Central memory CD8-positive, alpha-beta T cell (primary cell): ENCODE data around the gene KCNG4.

Experiments
- ATAC-seq: fragments of 150-1000 bp; cut with Tn5 transposase; replicated peaks from 2 replicates; pipeline ENCODE4 v1.10.0; 2022; ENCODE audit warnings: mild to moderate bottlenecking, moderate FRiP score, moderate number of reproducible peaks; ENCODE audit not compliant: poor library complexity, severe bottlenecking; ENCODE audit errors: extremely low read depth
- DNase-seq, 2 donors: peaks; one replicate each; pipeline ENCODE4 v3.0.0; 2021; ENCODE audit warnings: low spot score in 2 of 2
- H3K27ac Mint-ChIP-seq: one replicate; pipeline ENCODE4 v1.8.0; 2022; ENCODE audit warnings: low read depth, mild to moderate bottlenecking, moderate library complexity, mixed read lengths
- H3K27me3 Mint-ChIP-seq: one replicate; pipeline ENCODE4 v1.8.0; 2022; ENCODE audit warnings: mixed read lengths
- H3K36me3 Mint-ChIP-seq: one replicate; pipeline ENCODE4 v1.8.0; 2022; ENCODE audit warnings: mild to moderate bottlenecking, moderate library complexity, mixed read lengths; ENCODE audit not compliant: insufficient read depth
- H3K4me1 Mint-ChIP-seq: one replicate; pipeline ENCODE4 v1.8.0; 2022; ENCODE audit warnings: mixed read lengths
- H3K4me3 Mint-ChIP-seq: one replicate; pipeline ENCODE4 v1.8.0; 2022; ENCODE audit warnings: mild to moderate bottlenecking, moderate library complexity, mixed read lengths
- H3K9me3 Mint-ChIP-seq: one replicate; pipeline ENCODE4 v1.8.0; 2022; ENCODE audit warnings: mixed read lengths

KCNG4 gene

DNA sequence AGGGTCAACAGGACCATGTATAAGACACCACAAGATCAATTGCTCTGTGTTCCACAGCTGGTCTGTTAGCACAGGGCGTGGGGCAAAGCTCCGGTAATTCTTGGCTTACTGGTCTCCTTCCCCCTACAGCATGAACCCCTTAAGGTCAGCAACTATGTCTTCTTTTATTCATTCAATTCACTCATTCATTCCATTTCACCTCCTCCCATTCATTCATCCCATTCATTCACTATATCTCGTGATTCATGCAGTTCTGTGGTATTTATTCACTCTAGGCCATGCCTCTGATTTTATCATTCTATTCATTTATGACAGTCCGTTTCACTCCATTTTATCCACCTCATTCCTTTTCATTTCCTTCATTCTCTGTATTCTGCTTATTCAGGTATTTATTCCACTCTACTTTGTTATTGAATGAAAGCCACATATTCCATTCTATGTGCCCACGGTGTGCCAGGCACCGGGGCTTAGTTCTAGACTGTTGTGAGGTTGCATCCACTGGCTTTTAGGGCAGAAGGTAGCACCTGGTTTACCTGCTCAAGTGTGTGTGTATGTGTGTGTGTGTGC lies 35.9 kb upstream of the KCNG4 start:
- no peaks in the 10 kb centered on the region for H3K9me3 Mint-ChIP-seq
- no peak for ATAC-seq
- H3K36me3 Mint-ChIP-seq = no peaks in the 10 kb centered on the region
- DNase-seq = no peak
- no peak overlapping the region for H3K27ac Mint-ChIP-seq
- no peaks in the 10 kb centered on the region for H3K4me1 Mint-ChIP-seq
- H3K27me3 Mint-ChIP-seq = peaks cover 19% of the 10 kb centered on the region
- no peak overlapping the region for H3K4me3 Mint-ChIP-seq

DNA sequence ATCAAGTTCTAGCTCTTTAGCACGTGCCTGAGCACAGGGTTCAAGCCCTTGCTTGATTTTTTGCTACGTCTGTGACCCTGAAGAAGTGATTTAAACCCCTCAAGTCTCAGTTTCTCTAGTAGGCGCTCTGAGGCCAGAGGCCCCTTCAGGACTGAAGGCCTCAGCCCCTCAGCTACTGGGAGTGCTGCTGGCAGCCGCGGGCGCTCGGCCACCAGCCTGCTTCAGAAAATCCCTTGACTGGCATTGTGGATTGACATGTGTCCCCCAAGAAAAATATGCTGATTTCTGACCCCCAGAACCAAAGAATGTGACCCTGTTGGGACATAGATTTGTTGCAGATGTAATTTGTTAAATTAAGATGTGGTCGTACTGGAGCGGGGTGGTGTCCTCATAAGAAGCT lies 34.7 kb upstream of the KCNG4 start:
- H3K4me1 Mint-ChIP-seq = no peaks in the 10 kb centered on the region
- no peak overlapping the region for H3K27ac Mint-ChIP-seq
- no peak overlapping the region for H3K4me3 Mint-ChIP-seq
- DNase-seq = no peak
- no peaks in the 10 kb centered on the region for H3K9me3 Mint-ChIP-seq
- no peaks in the 10 kb centered on the region for H3K36me3 Mint-ChIP-seq
- ATAC-seq = no peak
- H3K27me3 Mint-ChIP-seq = peaks cover 16% of the 10 kb centered on the region

DNA sequence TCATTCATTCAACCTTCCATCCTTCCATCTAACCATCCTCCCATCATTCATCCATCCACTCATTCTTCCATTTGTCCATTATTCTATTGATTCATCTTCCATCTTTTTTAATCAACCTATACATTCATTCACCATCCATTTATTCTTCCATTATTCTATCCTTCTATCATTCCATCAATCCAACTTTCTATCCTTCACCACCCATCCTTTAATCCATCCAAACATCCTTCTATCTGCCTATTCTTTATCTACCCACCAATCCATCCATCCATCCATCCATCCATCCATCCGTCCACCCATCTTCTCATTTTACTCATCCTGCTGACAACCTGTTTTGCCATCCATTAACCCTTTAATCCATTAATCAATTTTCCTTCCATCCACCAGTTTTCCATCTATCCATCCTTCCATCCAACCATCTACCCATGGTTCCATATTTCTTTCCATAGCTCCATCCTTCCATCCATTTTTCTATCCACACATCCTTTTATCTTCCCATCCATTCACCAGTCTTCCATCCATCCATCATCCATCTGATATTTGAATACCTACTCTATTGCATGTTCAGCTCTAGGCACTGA lies 33.0 kb upstream of the KCNG4 start:
- Mint-ChIP-seq H3K27me3 (no peaks in the 10 kb centered on the region), H3K27ac (no peak overlapping the region), H3K4me3 (no peak overlapping the region), H3K4me1 (no peaks in the 10 kb centered on the region), H3K36me3 (no peaks in the 10 kb centered on the region), H3K9me3 (no peaks in the 10 kb centered on the region)
- no peak for ATAC-seq
- DNase-seq = no peak

DNA sequence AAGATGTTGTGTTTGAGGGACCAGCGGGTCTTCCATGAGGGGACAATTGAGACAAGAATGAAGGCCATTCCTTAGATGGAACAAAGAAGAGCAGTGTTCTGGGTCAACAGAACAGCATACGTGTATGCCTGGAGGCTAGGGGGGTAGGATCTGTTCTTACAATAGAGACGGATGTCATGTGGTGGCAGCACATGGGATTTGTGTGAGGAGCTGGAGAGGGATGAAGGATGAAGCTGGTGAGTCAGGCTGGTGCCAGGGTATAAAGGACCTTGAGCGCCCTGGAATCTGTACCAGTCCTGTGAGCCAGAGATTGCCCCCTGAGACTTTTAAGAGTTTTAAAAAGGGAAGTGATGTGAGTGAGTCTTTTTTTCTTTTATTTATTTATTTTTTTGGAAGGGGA lies 32.1 kb upstream of the KCNG4 start:
- no peaks in the 10 kb centered on the region for H3K36me3 Mint-ChIP-seq
- H3K27me3 Mint-ChIP-seq = no peaks in the 10 kb centered on the region
- ATAC-seq (no peak), DNase-seq (no peak)
- no peak overlapping the region for H3K27ac Mint-ChIP-seq
- no peaks in the 10 kb centered on the region for H3K4me1 Mint-ChIP-seq
- no peak overlapping the region for H3K4me3 Mint-ChIP-seq
- H3K9me3 Mint-ChIP-seq = no peaks in the 10 kb centered on the region

DNA sequence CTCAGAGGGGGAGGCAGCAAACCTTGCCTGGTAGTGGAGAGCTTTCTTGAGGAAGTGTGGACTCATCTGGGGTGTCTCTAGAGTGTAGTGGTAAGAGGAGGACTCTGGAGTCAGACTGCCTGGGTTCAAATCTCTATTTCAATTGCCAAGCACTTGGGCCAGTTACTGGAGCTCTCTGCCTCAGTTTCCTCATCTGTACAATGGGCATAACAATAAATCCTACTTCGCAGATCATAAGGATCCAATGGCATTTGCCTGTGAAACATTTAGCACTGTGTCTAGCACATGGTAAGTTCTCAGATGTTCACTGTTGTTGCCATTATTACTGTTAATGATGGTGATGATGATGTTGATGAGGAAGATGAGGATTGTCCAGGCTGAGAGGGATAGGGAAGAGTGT lies 31.2 kb upstream of the KCNG4 start:
- H3K27ac Mint-ChIP-seq = no peak overlapping the region

DNA sequence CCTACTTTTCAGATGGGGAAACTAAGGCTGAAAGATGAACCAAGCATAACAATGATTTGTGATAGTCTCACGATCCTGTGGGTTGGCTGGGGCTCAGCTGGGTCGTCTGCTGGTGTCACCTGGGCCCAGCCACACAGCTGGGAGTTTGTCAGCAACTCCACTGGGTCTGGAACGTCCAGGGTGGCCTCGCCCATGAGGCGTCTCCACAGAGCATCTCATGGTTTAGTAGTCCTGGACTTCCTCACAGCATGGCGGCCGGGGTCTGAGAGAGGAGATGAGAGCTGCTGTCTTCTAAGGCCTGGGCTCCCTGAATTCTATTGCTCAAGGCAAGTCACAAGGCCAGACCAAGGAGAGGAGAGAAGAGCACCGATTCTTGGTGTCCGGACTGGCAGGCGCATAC lies 30.7 kb upstream of the KCNG4 start:
- no peak overlapping the region for H3K4me3 Mint-ChIP-seq
- no peak overlapping the region for H3K27ac Mint-ChIP-seq
- H3K27me3 Mint-ChIP-seq = no peaks in the 10 kb centered on the region
- no peaks in the 10 kb centered on the region for H3K4me1 Mint-ChIP-seq
- no peak for DNase-seq
- H3K9me3 Mint-ChIP-seq = no peaks in the 10 kb centered on the region
- no peak for ATAC-seq
- no peaks in the 10 kb centered on the region for H3K36me3 Mint-ChIP-seq

More for the DNA sequence above, 31.2 kb upstream of the KCNG4 start:
- ATAC-seq (no peak), DNase-seq (no peak)
- Mint-ChIP-seq H3K27me3 (no peaks in the 10 kb centered on the region), H3K9me3 (no peaks in the 10 kb centered on the region), H3K36me3 (no peaks in the 10 kb centered on the region), H3K4me3 (no peak overlapping the region), H3K4me1 (no peaks in the 10 kb centered on the region)

DNA sequence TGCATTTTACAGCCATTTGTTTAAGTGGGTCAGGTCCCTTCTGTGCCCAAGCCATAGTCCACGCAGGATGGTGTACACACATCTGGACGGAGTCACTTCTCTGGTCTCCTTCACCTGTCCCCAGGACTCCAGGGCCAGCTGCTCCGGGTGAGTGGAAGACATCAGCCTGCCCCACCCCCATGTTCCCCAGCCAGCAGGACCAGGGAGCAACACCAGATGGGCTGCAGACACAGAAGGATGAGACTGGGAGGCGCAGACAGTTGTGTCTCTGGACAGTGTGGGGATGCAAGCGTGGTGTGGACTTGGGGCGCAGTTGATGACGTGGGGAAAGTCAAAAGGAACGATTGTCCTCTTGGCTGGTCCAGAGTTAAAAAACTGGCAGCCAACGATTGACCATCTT lies 30.3 kb upstream of the KCNG4 start:
- H3K4me3 Mint-ChIP-seq = no peak overlapping the region
- H3K36me3 Mint-ChIP-seq = no peaks in the 10 kb centered on the region
- H3K27ac Mint-ChIP-seq = no peak overlapping the region
- peaks cover 3% of the 10 kb centered on the region for H3K27me3 Mint-ChIP-seq
- no peaks in the 10 kb centered on the region for H3K9me3 Mint-ChIP-seq
- ATAC-seq (no peak), DNase-seq (no peak)
- H3K4me1 Mint-ChIP-seq = no peaks in the 10 kb centered on the region

DNA sequence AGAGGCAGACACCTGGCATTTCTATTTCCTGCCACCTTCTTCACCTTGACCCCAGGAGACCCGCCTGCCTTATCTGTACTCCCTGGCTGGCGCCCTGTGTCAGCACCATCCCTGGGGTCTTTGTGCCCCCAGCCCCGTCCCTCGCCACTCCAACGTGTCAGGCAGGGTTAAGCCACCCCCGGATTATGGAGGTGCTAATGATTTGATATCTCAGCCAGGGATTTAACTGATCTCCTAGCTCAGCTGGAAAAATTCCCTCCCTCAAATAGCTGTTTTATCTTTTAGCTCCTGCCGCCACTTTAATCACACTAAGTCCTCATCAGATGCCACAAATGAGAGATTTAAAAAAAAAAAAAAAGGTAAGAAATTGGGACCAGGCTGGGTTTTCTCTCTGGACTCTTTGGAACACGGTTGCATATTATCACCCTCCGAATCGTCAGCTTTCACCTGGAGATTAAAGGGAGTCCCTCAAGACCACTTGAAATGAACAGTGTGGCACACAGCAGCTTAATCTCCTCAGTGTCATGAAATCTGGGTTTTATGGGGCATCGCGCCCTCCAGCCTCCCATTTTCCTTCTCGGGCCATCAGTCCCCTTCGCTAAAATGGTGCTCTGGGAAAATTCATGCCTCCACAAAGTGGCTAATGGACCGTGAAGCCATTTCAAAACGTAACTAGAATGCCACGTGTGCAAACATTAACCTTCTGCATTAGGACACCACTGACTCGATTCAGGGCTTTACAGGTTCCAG lies 28.7 kb upstream of the KCNG4 start:
- ATAC-seq = no peak
- H3K4me3 Mint-ChIP-seq = no peak overlapping the region
- H3K4me1 Mint-ChIP-seq = no peaks in the 10 kb centered on the region
- H3K36me3 Mint-ChIP-seq = no peaks in the 10 kb centered on the region
- H3K27ac Mint-ChIP-seq = no peak overlapping the region
- DNase-seq = no peak
- no peaks in the 10 kb centered on the region for H3K9me3 Mint-ChIP-seq
- H3K27me3 Mint-ChIP-seq = peaks cover 20% of the 10 kb centered on the region

DNA sequence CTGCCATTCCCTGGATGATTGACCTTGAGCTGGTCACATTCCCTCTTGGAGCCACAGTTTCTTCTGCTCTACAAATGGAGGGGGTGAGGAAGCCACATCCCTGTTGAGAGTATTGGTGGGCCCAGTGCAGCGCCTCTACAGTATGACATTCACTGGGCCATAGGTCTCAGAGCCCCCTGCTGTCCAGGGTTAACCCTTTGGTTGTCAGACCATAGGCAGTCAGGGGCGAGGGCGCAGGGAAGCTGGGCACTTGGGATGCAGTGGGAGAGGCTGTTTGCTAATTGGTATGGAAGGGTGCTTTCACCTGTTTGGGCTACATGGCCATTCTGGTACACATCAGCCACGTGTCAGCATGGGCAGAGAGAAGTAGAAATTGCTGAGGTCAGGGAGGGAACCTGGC lies 27.6 kb upstream of the KCNG4 start:
- Mint-ChIP-seq H3K27me3 (peaks cover 29% of the 10 kb centered on the region), H3K36me3 (no peaks in the 10 kb centered on the region), H3K27ac (no peak overlapping the region), H3K4me3 (no peak overlapping the region), H3K4me1 (no peaks in the 10 kb centered on the region), H3K9me3 (no peaks in the 10 kb centered on the region)
- DNase-seq (no peak), ATAC-seq (no peak)

DNA sequence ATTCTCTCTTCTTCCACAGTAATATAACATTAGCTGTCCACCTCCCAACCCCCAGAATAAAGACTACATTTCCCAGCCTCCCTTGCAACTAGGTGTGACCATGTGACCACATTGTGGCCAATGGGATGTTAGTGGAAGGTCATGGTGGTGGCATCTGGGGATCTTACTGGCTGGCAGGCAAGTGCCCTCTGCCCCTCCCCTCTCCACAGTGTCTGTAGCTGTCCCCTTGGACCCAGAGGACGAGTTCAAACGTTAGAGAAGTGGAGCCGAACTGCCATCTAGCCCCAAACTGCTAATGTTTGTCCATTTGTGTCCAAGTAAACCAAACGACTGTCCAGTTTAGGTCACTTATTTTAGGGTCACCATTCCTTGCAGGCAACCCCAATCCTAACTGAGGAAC lies 26.6 kb upstream of the KCNG4 start:
- no peak overlapping the region for H3K4me3 Mint-ChIP-seq
- no peaks in the 10 kb centered on the region for H3K9me3 Mint-ChIP-seq
- no peaks in the 10 kb centered on the region for H3K36me3 Mint-ChIP-seq
- ATAC-seq (no peak), DNase-seq (no peak)
- H3K27ac Mint-ChIP-seq = no peak overlapping the region
- H3K27me3 Mint-ChIP-seq = peaks cover 35% of the 10 kb centered on the region
- no peaks in the 10 kb centered on the region for H3K4me1 Mint-ChIP-seq

DNA sequence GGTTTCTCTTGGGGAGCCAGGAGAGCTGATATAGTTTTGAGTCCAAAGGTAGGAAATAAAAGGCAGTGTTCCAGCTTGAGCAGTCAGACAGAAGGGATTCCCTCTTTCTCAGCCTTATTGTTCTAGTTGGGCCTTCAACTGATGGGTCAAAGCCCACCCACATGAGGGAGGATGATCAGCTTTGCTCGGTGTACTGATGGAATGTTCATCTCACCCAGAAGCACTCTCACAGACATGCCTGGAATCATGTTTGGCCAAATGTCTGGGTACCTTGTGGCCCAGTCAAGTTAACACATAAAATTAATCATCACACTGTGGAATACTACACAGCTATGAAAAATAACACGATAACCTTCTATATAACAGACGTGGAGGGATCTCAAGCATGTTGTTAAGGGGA lies 23.1 kb upstream of the KCNG4 start:
- Mint-ChIP-seq H3K27ac (no peak overlapping the region), H3K27me3 (peaks cover 55% of the 10 kb centered on the region), H3K4me1 (no peaks in the 10 kb centered on the region), H3K36me3 (no peaks in the 10 kb centered on the region), H3K9me3 (no peaks in the 10 kb centered on the region), H3K4me3 (no peak overlapping the region)
- no peak for DNase-seq
- ATAC-seq = no peak

DNA sequence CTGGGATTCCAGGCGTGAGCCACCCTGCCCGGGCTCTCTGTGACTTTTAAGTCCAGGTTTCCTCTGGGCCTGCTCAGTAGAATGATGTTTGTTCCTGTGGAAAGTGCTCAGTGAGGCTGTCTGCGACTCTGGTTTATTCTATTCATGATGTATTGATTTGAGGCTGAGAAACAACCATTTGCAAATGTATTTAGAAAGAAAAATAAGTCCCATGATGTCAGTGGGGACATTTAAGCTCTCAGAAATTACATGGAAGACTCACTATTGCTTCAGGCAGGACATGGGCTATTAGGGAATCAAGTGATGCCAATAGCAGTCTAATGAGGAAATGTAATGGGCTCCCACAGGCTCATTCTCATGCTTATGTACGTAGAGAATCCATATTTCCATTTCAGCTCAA lies 22.2 kb upstream of the KCNG4 start:
- H3K27me3 Mint-ChIP-seq = peaks cover 64% of the 10 kb centered on the region
- no peaks in the 10 kb centered on the region for H3K4me1 Mint-ChIP-seq
- H3K9me3 Mint-ChIP-seq = no peaks in the 10 kb centered on the region
- H3K4me3 Mint-ChIP-seq = no peak overlapping the region
- ATAC-seq (no peak), DNase-seq (no peak)
- no peak overlapping the region for H3K27ac Mint-ChIP-seq
- no peaks in the 10 kb centered on the region for H3K36me3 Mint-ChIP-seq

DNA sequence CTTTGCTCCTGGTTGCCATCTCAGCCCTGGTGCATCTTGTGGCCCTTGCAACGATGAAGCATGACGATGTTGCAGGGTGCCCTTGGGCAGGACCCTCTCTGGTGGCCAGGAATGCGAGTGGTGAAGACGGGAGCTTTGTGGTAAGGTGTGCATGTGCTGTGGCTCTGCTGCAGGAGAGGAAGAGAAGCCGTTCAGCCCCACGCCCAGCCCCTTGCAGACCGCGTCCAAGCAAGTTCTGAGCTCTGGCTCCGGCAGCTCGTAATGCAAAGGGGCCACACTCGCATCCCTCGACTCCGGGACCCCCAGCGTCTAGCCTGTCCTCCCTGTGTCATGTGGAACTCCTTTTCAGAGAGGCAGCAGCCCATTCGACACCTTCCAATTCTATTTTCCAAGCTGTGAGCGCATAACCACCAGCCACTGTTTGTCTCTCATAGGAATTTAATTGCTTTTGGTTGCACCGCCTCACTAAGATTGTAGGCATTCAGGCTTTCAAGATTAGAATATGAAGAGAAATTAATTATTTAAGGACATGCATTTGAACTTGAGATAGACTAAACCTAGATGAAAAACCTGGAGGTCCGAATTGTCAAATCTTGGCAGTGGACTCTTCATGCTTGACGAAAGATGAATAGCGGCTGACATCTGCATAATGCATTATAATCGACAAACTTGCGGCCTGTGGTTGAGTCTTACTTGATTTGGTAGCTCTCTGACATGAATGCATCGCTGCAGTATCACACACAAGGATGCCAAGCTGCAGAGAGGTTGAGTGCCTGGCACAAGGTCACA lies 21.1 kb upstream of the KCNG4 start:
- Mint-ChIP-seq H3K4me1 (no peaks in the 10 kb centered on the region), H3K9me3 (no peaks in the 10 kb centered on the region), H3K27me3 (peaks cover 65% of the 10 kb centered on the region), H3K36me3 (no peaks in the 10 kb centered on the region), H3K27ac (no peak overlapping the region), H3K4me3 (no peak overlapping the region)
- ATAC-seq (no peak), DNase-seq (no peak)
